HEK293 (cell line): ENCODE results near the gene JMJD6.

ENCODE experiments used
- CTCF ChIA-PET: fragments of 350-600 bp; formaldehyde crosslinking; extraction: SDS; loops from one replicate; lab custom pipeline; 2021; ENCODE audit warnings: antibody characterized with exemption; lab: Yijun Ruan, JAX
- POLR2A ChIA-PET: fragments of 300-600 bp; formaldehyde crosslinking; extraction: SDS; loops from one replicate; lab custom pipeline; 2020; ENCODE audit warnings: antibody characterized with exemption, inconsistent platforms; lab: Yijun Ruan, JAX
- H3K27ac ChIP-seq: fragments of 200-500 bp; sonication (Bioruptor generic); 2 replicates; pipeline ENCODE4 v1.5.1; 2014; ENCODE audit warnings: low read depth, low read length, control low read depth, inconsistent platforms; ENCODE audit errors: extremely low read depth
- H3K36me3 ChIP-seq, 2 experiments: fragments of 200-500 bp in 1 of 2; sonication (Bioruptor generic) in 1 of 2; 1 replicate in 1 of 2; 2 replicates in 1 of 2; pipeline ENCODE4 v1.5.1; 2014 to 2017; ENCODE audit warnings: inconsistent platforms in 2 of 2, low read length in 2 of 2; ENCODE audit not compliant: control insufficient read depth in 2 of 2, insufficient read depth in 1 of 2
- H3K4me1 ChIP-seq: fragments of 200-500 bp; sonication (Bioruptor generic); 2 replicates; pipeline ENCODE4 v1.5.1; 2014; ENCODE audit warnings: mild to moderate bottlenecking, low read length, inconsistent platforms; ENCODE audit not compliant: control insufficient read depth, insufficient read depth
- H3K4me3 ChIP-seq: 2 replicates; pipeline ENCODE4 v1.5.1; 2011; ENCODE audit warnings: low read depth, mild to moderate bottlenecking, control low read depth, low read length, moderate library complexity
- H3K9me3 ChIP-seq: fragments of 200-500 bp; sonication (Bioruptor generic); 2 replicates; pipeline ENCODE4 v1.5.1; 2014; ENCODE audit warnings: low read depth, low read length, inconsistent platforms; ENCODE audit not compliant: control insufficient read depth, insufficient read depth
- INSM2 ChIP-seq: fragments of 450-650 bp; formaldehyde crosslinking; IDR thresholded peaks from 2 replicates; pipeline ENCODE4 v1.5.1; 2016; ENCODE audit warnings: missing biosample characterization, missing genetic modification characterization
- KLF17 ChIP-seq: fragments of 450-650 bp; formaldehyde crosslinking; IDR thresholded peaks from 2 replicates; pipeline ENCODE4 v1.5.1; 2016; ENCODE audit warnings: missing biosample characterization, missing genetic modification characterization
- KLF7 ChIP-seq: fragments of 450-650 bp; formaldehyde crosslinking; IDR thresholded peaks from 2 replicates; pipeline ENCODE4 v1.5.1; 2016; ENCODE audit warnings: missing biosample characterization, missing genetic modification characterization, borderline replicate concordance
- KLF8 ChIP-seq: fragments of 450-650 bp; formaldehyde crosslinking; IDR thresholded peaks from 2 replicates; pipeline ENCODE4 v1.5.1; 2016; ENCODE audit warnings: missing biosample characterization, missing genetic modification characterization
- TSHZ1 ChIP-seq: fragments of 450-650 bp; formaldehyde crosslinking; IDR thresholded peaks from 2 replicates; pipeline ENCODE4 v1.5.1; 2016; ENCODE audit warnings: missing biosample characterization, missing genetic modification characterization, borderline replicate concordance
- ZBTB44 ChIP-seq: fragments of 450-650 bp; IDR thresholded peaks from 2 replicates; pipeline ENCODE4 v1.5.1; 2018; ENCODE audit warnings: missing biosample characterization, mild to moderate bottlenecking, missing genetic modification characterization
- ZBTB49 ChIP-seq: fragments of 450-650 bp; formaldehyde crosslinking; IDR thresholded peaks from 2 replicates; pipeline ENCODE4 v1.5.1; 2016; ENCODE audit warnings: missing biosample characterization, missing genetic modification characterization, low read depth
- ZNF121 ChIP-seq: fragments of 450-650 bp; formaldehyde crosslinking; IDR thresholded peaks from 2 replicates; pipeline ENCODE4 v1.5.1; 2016; ENCODE audit warnings: missing biosample characterization, missing genetic modification characterization
- ZNF132 ChIP-seq: fragments of 450-650 bp; formaldehyde crosslinking; IDR thresholded peaks from 2 replicates; pipeline ENCODE4 v1.5.1; 2017; ENCODE audit warnings: missing biosample characterization, missing genetic modification characterization, borderline replicate concordance
- ZNF155 ChIP-seq: fragments of 450-650 bp; formaldehyde crosslinking; IDR thresholded peaks from 2 replicates; pipeline ENCODE4 v1.5.1; 2016; ENCODE audit warnings: missing biosample characterization, missing genetic modification characterization
- ZNF169 ChIP-seq: fragments of 450-650 bp; formaldehyde crosslinking; IDR thresholded peaks from 2 replicates; pipeline ENCODE4 v1.5.1; 2016; ENCODE audit warnings: missing biosample characterization, missing genetic modification characterization
- ZNF24 ChIP-seq: fragments of 450-650 bp; formaldehyde crosslinking; IDR thresholded peaks from 2 replicates; pipeline ENCODE4 v1.5.1; 2016; ENCODE audit warnings: missing biosample characterization, missing genetic modification characterization
- ZNF341 ChIP-seq: fragments of 450-650 bp; formaldehyde crosslinking; IDR thresholded peaks from 2 replicates; pipeline ENCODE4; 2016; ENCODE audit warnings: low read depth, missing biosample characterization, missing genetic modification characterization
- ZNF391 ChIP-seq: fragments of 450-650 bp; formaldehyde crosslinking; IDR thresholded peaks from 2 replicates; pipeline ENCODE4 v1.5.1; 2016; ENCODE audit warnings: low read depth, missing biosample characterization, missing genetic modification characterization, borderline replicate concordance
- ZNF488 ChIP-seq: fragments of 450-650 bp; formaldehyde crosslinking; IDR thresholded peaks from 2 replicates; pipeline ENCODE4 v1.5.1; 2016; ENCODE audit warnings: missing biosample characterization, missing genetic modification characterization
- ZNF521 ChIP-seq: fragments of 450-650 bp; formaldehyde crosslinking; IDR thresholded peaks from 2 replicates; pipeline ENCODE4 v1.5.1; 2017; ENCODE audit warnings: missing biosample characterization, mild to moderate bottlenecking, missing genetic modification characterization
- ZNF548 ChIP-seq: fragments of 450-650 bp; formaldehyde crosslinking; IDR thresholded peaks from 2 replicates; pipeline ENCODE4 v1.5.1; 2016; ENCODE audit warnings: missing biosample characterization, missing genetic modification characterization
- ZNF555 ChIP-seq: fragments of 450-650 bp; formaldehyde crosslinking; conservative IDR thresholded peaks from 2 replicates; pipeline ENCODE4 v1.5.1; 2017; ENCODE audit warnings: missing biosample characterization, mild to moderate bottlenecking, missing genetic modification characterization, inconsistent platforms
- ZNF560 ChIP-seq: fragments of 450-650 bp; formaldehyde crosslinking; IDR thresholded peaks from 2 replicates; pipeline ENCODE4 v1.5.1; 2017; ENCODE audit warnings: missing biosample characterization, missing genetic modification characterization, borderline replicate concordance
- ZNF621 ChIP-seq: fragments of 450-650 bp; formaldehyde crosslinking; IDR thresholded peaks from 2 replicates; pipeline ENCODE4 v1.5.1; 2017; ENCODE audit warnings: missing biosample characterization, missing genetic modification characterization
- ZNF624 ChIP-seq: fragments of 450-650 bp; formaldehyde crosslinking; IDR thresholded peaks from 2 replicates; pipeline ENCODE4 v1.5.1; 2017; ENCODE audit warnings: missing biosample characterization, missing genetic modification characterization
- ZNF660 ChIP-seq: fragments of 450-650 bp; IDR thresholded peaks from 2 replicates; pipeline ENCODE4 v1.5.1; 2018; ENCODE audit warnings: missing biosample characterization, mild to moderate bottlenecking, missing genetic modification characterization
- ZNF692 ChIP-seq: fragments of 450-650 bp; formaldehyde crosslinking; IDR thresholded peaks from 2 replicates; pipeline ENCODE4 v1.5.1; 2016; ENCODE audit warnings: missing biosample characterization, missing genetic modification characterization
- ZNF791 ChIP-seq: fragments of 450-650 bp; formaldehyde crosslinking; IDR thresholded peaks from 2 replicates; pipeline ENCODE4 v1.5.1; 2016; ENCODE audit warnings: missing biosample characterization, missing genetic modification characterization
- ZNF830 ChIP-seq: fragments of 450-650 bp; IDR thresholded peaks from 2 replicates; pipeline ENCODE4 v1.5.0; 2018; ENCODE audit warnings: missing biosample characterization, missing genetic modification characterization, low read depth, mild to moderate bottlenecking, moderate library complexity
- ZNF837 ChIP-seq: fragments of 450-650 bp; formaldehyde crosslinking; IDR thresholded peaks from 2 replicates; pipeline ENCODE4 v1.5.1; 2016; ENCODE audit warnings: missing biosample characterization, missing genetic modification characterization

The JMJD6 gene

GRCh38 chr17:76670718-76671122 is 55.7 kb downstream of the JMJD6 start:
- Histone ChIP-seq H3K36me3 (peaks cover 0 to 5% of the 10 kb centered on the region in 2 experiments; a peak in 1 of 3 replicates), H3K4me3 (no peak overlapping the region), H3K4me1 (peaks cover 36% of the 10 kb centered on the region), H3K27ac (peak overlapping the region; percentile 97), H3K9me3 (no peaks in the 10 kb centered on the region)
- CTCF ChIA-PET, result interaction anchor here (0.6 to 2.7 kb wide), 10 partner anchors 10 to 148 kb away, joined by 3 to 28 read pairs (median 5); no protein-coding TSS in a partner anchor
- POLR2A ChIA-PET, result interaction anchor here (0.6 to 2.4 kb wide), 22 partner anchors 8 to 470 kb away, joined by 3 to 16 read pairs (median 6); partner anchors contain the start of genes JMJD6, METTL23, MFSD11 and MXRA7
- TF ChIP-seq ZNF24 (tag by site-specific recombination) (no peak), ZNF521 (tag by site-specific recombination) (no peak), ZNF692 (no peak), ZNF560 (tag by site-specific recombination) (no peak), ZNF555 (tag by site-specific recombination) (no peak), ZNF621 (no peak), ZBTB44 (tag by site-specific recombination) (no peak), TSHZ1 (tag by site-specific recombination) (no peak), ZNF341 (0 out of 2 replicates have a peak, but pooled peaks have one; percentile 43), ZNF660 (tag by site-specific recombination) (0 out of 2 replicates have a peak, but pooled peaks have one; percentile 11), ZNF830 (no peak), KLF7 (tag by site-specific recombination) (no peak), ZNF155 (tag by site-specific recombination) (no peak), KLF17 (tag by site-specific recombination) (no peak), ZNF624 (tag by site-specific recombination) (no peak), ZNF488 (tag by site-specific recombination) (no peak), KLF8 (tag by site-specific recombination) (no peak), ZNF837 (tag by site-specific recombination) (no peak), ZBTB49 (tag by site-specific recombination) (no peak), INSM2 (tag by site-specific recombination) (0 out of 2 replicates have a peak, but pooled peaks have one; percentile 2), ZNF791 (no peak), ZNF132 (tag by site-specific recombination) (no peak), ZNF169 (tag by site-specific recombination) (no peak), ZNF391 (tag by site-specific recombination) (no peak), ZNF121 (no peak), ZNF548 (tag by site-specific recombination) (no peak)
